Hepatocyte (in vitro differentiated cells): ENCODE data around the gene GNPAT.

Experiments
- EZH2 ChIP-seq: fragments of 200-600 bp; sonication (generic); IDR thresholded peaks from 2 replicates; pipeline ENCODE4 v1.6.1; 2016; ENCODE audit warnings: antibody characterized with exemption, mild to moderate bottlenecking, borderline replicate concordance
- TF ChIP-seq, protein P1 (sequence below): fragments of 200-600 bp; sonication (generic); IDR thresholded peaks from 2 replicates; pipeline ENCODE4 v1.5.1; 2016; ENCODE audit warnings: antibody characterized with exemption, mild to moderate bottlenecking; ENCODE audit not compliant: poor library complexity

- TF ChIP-seq, protein P1, sequence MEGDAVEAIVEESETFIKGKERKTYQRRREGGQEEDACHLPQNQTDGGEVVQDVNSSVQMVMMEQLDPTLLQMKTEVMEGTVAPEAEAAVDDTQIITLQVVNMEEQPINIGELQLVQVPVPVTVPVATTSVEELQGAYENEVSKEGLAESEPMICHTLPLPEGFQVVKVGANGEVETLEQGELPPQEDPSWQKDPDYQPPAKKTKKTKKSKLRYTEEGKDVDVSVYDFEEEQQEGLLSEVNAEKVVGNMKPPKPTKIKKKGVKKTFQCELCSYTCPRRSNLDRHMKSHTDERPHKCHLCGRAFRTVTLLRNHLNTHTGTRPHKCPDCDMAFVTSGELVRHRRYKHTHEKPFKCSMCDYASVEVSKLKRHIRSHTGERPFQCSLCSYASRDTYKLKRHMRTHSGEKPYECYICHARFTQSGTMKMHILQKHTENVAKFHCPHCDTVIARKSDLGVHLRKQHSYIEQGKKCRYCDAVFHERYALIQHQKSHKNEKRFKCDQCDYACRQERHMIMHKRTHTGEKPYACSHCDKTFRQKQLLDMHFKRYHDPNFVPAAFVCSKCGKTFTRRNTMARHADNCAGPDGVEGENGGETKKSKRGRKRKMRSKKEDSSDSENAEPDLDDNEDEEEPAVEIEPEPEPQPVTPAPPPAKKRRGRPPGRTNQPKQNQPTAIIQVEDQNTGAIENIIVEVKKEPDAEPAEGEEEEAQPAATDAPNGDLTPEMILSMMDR: no peak
- no peak for TF ChIP-seq EZH2
Measured at GRCh38 chr1:231194476-231194842, 46.6 kb upstream of the GNPAT start.
